Fibroblast of skin of left quadriceps (primary cell): ENCODE data around the gene FNDC11.
A peak's percentile ranks its signal among the peaks of the same experiment; 100 is the strongest.
"Not testable (repeated sequence)": the region's sequence is repeated elsewhere in the genome, so short reads cannot be mapped to it uniquely, and the experiment has no call there.

Experiments
- DNase-seq, 2 experiments: peaks; one replicate each; pipeline ENCODE4 v3.0.0-alpha.2; 2013; ENCODE audit warnings: low read depth in 2 of 2

Gene FNDC11

GRCh38 chr20:63566395-63567135 lies 12.6 kb downstream of the FNDC11 start:
- DNase-seq = no peak

- DNase-seq = no peak
Measured at GRCh38 chr20:63567136-63567385, 13.1 kb downstream of the FNDC11 start.

DNA sequence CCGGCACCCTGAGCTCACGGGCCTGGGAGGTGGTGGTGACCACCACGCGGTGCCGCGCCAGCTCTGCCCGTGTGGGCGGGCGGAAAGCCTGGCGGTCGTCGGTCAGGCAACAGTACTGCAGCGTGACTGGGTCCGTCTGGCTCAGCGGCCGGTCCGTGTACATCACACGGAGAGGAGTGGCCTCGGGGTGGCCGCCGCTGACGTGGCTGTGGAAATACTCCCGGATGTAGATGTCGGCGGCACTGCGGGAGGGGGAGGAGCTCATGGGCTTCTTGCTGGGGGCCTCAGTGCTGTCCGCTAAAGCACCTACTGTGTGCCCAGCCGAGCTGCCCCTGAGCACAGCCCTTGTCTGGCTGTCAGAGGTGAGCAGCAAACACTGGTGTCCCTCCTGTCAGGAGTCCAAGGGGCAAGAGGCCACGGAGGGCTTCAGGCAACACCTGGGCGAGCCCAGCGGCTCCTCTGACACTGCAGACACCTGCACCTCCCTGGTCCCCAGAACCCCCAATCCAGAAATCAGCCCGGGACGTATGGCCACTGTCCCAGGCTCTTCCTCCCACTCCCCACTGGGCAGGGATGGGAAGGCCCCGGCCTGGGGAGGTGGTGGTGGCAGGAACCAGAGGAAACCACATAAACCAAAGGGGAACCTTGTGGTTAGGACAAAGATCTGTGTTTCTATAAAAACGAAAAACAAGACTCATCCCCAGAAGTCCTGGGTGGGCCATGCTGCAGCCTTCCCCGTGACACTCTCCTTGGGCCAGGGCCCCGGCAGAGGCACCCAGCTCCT lies 13.6 kb downstream of the FNDC11 start:
- DNase-seq = no peak

DNA sequence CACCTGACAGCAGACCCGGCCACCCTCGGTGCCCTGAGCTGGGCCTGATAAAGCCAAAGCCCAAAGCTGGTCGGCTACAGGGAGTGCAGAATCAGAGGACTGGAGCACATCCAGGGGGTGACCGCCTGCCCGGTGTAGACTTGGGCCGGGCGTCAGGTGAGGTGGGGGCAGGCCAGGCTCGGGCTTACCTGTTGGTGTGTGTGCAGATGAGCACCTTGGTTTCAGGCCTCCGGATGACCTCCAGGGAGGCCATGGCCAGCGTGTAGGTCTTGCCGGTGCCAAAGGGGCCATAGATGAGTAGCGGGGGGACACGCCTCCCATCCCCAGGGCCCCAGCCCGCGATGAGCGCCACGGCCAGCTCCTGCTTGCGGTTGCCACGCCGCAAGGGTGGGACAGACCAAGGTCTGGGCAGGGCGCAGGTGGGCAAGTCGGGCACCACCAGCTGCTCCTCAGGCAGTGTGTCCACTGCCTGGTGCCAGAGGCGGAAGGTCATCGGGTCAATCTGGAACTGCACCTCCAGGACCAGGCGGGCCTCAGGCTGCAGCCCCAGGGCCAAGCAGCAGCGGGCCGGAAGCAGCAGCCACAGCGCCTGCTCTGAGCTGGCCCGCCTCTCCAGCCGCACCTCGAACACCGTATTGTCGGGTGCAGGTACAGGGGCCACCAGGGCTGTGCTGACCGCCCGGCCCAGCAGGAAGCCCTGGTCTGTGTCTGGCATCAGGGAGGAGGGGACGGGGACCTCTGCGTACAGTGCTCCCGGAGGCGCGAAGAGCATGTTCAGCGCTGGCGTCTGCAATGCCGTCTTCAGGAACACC lies 14.4 kb downstream of the FNDC11 start:
- no peak for DNase-seq

GRCh38 chr20:63568986-63569949 lies 15.3 kb downstream of the FNDC11 start:
- no peak for DNase-seq

DNA sequence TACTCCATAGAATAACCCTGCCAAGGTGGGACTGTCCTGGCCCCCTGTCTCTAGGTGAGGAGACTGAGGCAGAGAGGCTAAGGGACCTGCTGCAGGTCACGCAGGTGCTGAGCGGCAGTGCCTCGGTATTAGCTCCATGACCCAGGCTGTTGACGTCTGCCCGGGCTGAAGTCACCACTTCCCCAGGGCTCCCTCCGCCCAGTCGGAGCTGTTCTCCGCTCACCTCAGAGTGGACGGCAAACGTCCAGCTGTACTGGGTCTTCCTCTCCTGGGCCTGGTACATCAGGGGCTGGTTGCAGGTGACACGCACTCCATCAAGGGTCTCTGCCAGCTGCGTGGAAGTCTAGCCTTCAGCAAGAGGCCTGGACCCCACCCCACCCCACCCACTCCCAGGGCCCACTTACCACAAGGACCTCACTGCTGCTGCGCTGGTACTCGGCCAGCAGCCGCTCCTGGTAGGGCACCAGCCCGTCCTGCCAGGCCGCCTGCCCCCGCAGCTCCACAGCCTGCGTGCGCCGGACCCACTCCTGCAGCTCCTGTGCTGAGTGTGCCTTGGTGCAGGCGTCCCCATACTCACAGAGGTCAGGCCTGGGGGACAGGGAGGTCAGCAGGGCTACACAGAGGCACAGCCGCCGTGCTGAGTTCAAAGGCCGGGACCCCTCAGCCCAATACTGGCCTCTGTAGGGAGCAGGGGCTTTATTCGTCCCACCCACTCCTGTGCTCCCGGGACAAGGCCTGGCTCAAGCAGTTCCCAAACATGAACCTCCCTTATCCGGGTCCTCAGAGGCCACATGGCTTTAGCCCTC lies 16.5 kb downstream of the FNDC11 start:
- no peak for DNase-seq

GRCh38 chr20:63571087-63571478 lies 17.1 kb downstream of the FNDC11 start:
- DNase-seq = not testable (repeated sequence)

DNA sequence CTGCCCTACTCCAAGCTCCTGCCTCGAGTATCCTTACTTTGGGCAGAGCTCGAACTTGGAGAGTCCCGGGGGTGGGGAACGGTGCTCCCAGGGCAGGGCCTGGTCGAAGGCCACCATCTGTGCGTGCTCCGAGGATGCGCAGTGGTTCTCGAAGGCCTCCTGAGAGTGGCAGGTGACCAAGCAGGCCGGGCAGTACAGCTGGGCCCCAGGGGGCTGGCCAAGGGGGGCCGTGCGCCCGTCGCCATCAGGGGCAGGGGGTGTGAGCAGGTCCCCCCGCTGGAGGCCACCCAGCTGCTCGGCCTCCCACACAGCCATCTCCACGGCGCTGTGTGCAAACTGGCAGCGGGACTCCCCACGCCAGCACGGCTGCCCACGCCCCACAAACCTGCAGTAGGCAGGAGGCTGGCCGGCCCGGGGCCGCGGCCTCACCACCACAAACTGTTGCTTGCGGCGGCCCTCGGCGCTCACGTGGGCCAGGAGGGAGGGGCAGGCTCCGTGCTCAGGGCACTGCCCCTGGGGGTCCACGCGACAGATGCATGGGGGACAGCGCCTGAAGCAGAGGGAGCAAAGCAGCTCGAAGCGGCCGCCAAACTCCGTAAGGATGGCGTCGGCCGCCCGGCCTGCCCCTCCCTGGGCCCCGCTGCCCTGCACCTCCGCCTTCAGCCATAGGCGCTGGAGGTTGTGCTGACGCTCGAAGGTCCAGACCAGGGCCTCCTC lies 18.3 kb downstream of the FNDC11 start:
- no peak for DNase-seq

DNA sequence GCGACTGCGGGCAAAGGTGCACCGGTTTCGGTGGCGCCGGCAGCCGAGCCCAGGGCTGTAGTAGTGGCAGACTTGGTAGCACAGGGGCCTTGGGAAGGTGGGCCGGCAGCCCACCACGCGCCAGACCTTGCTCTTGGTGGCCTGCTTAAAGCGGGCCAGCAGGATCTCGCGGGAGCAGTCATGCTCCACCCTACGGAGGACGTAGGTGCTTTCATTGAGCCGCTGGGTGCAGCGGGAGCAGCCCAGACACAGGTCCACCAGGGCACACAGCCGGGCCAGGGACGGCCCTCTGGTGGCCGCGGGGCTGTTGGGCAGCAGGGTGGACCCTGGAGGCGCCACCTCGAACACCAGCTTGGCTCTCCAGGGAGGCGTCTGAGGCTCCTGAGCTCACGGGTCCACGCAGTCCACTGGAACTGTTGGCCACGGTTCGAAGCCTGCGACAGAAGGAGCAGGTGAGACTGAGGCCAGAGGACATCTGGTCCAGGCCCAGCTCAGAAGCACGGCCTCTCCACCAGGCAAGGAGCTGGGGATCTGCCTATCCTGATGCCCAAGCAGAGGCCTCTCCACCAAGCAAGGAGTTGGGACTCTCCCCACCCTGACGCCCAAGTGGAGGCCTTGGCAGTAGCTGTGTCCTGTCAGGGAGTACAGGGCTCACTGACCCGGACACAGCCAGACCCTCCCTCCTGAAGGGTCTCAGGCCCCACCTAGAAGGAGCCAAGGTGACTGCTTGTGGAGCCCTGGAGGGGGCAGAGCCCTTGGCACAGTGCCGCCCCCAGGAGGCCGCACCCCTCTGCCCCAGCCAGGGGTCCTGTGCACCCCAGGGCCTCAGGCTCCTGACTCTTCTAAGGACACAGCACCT lies 19.1 kb downstream of the FNDC11 start:
- no peak for DNase-seq

GRCh38 chr20:63573647-63574131 lies 19.7 kb downstream of the FNDC11 start:
- no peak for DNase-seq

GRCh38 chr20:63574156-63574828 lies 20.3 kb downstream of the FNDC11 start, which contains the start of gene HELZ2:
HELZ2 (minus strand) TSS chr20:63574239; CDS start chr20:63572385, 1,854 bp downstream.
- DNase-seq = peak; percentile 28 to 34

DNA sequence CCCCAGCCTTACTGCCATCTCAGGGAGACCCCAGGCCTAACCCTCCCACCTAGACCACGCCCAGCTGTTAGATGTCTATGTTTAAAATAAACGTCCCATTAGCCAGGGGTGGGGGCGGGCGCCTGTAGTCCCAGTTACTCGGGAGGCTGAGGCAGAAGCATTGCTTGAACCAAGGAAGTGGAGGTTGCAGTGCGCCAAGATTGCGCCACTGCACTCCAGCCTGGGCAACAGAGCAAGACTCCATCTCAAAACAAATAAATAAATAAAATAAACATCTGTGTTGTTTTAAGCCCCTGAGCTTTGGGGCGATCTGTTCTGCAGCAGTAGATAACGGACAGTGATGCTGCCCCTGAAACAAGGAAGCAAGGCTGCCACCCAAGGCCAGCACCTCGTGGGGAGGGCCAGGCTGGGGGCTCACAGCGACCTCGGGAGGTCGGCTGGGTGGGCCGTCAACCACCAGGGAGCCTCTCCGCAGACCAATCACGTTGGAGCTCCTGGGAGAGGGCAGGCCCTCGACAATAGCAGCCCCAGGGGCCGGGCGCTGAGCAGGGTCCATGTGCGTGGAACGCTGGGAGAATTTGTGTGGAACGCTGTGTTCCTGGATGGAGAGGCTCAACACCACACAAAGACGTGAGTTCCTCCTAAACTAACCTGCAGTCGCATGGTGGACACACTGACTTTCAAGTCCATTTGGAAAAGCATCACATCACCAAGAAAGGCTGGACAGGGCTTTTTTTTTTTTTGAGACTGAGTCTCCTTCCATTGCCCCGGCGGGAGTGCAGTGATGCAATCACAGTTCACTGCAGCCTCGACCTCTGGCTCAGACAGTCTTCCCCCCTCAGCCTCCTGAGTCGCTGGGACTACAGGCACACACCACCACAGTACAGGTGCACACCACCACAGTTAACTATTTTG lies 21.1 kb downstream of the FNDC11 start:
- no peak for DNase-seq

- DNase-seq = peak in 1 of 2 experiments; percentile 5
Measured at GRCh38 chr20:63576311-63576710, 22.4 kb downstream of the FNDC11 start.

GRCh38 chr20:63577317-63577894 lies 23.4 kb downstream of the FNDC11 start:
- no peak for DNase-seq

GRCh38 chr20:63578224-63579016 lies 24.5 kb downstream of the FNDC11 start:
- no peak for DNase-seq
